Peyer's patch (tissue), 4 donors: Measurements from ENCODE around the gene CCM2. TPM values are rescaled to one million over a fixed set of nuclear protein-coding genes. Genes with fewer than 3 reads are reported as not detected.

Source experiments
- DNase-seq, 3 donors: peaks; one replicate each; pipeline ENCODE4 v3.0.0-alpha.2; 2017 to 2019
- H3K27ac ChIP-seq, 4 donors: fragments of 200-600 bp; sonication (generic); one replicate each; pipeline ENCODE4 v1.5.1; 2016 to 2019
- H3K27me3 ChIP-seq, 2 donors: fragments of 200-600 bp; sonication (generic); one replicate each; pipeline ENCODE4 v1.5.1; 2019
- H3K36me3 ChIP-seq, 3 donors: fragments of 200-600 bp; sonication (generic); one replicate each; pipeline ENCODE4 v1.5.1; 2016 to 2019
- H3K4me1 ChIP-seq, 4 donors: fragments of 200-600 bp; sonication (generic); one replicate each; pipeline ENCODE4 v1.5.1; 2016 to 2019
- H3K4me3 ChIP-seq, 4 donors: fragments of 200-600 bp; sonication (generic); 1 replicate in 3 of 4; 2 replicates in 1 of 4; pipeline ENCODE4 v1.5.1; 2016 to 2019; ENCODE audit warnings: mild to moderate bottlenecking in 1 of 4
- H3K9me3 ChIP-seq, 4 donors: fragments of 200-600 bp; sonication (generic); one replicate each; pipeline ENCODE4 v1.5.1; 2016 to 2019; ENCODE audit warnings: mild to moderate bottlenecking in 1 of 4
- POLR2A ChIP-seq, 2 donors: fragments of 450-650 bp; IDR thresholded peaks; one replicate each; pipeline ENCODE4 v1.5.1; 2017; ENCODE audit warnings: antibody characterized with exemption in 2 of 2, mild to moderate bottlenecking in 2 of 2, moderate library complexity in 2 of 2
- total RNA-seq, 4 donors: library from RNA; depleted of rRNA; stranded (reverse); fragments of >200 nt; gene quantifications; one replicate each; pipeline ENCODE4 v1.1.0, GENCODE V29; 2016
- TF ChIP-seq, protein P1 (sequence below), 6 experiments: fragments of 450-650 bp in 4 of 6; fragments of 200-600 bp in 2 of 6; sonication (generic) in 1 of 6; IDR thresholded peaks; one replicate each; pipeline ENCODE4 v1.5.1; 2017 to 2019; ENCODE audit warnings: antibody characterized with exemption in 6 of 6, mild to moderate bottlenecking in 3 of 6, moderate library complexity in 1 of 6

The CCM2 gene
- total RNA-seq, 4 donors from 2014 or later = 23.3 to 49.5 (median 32.5) TPM

DNA sequence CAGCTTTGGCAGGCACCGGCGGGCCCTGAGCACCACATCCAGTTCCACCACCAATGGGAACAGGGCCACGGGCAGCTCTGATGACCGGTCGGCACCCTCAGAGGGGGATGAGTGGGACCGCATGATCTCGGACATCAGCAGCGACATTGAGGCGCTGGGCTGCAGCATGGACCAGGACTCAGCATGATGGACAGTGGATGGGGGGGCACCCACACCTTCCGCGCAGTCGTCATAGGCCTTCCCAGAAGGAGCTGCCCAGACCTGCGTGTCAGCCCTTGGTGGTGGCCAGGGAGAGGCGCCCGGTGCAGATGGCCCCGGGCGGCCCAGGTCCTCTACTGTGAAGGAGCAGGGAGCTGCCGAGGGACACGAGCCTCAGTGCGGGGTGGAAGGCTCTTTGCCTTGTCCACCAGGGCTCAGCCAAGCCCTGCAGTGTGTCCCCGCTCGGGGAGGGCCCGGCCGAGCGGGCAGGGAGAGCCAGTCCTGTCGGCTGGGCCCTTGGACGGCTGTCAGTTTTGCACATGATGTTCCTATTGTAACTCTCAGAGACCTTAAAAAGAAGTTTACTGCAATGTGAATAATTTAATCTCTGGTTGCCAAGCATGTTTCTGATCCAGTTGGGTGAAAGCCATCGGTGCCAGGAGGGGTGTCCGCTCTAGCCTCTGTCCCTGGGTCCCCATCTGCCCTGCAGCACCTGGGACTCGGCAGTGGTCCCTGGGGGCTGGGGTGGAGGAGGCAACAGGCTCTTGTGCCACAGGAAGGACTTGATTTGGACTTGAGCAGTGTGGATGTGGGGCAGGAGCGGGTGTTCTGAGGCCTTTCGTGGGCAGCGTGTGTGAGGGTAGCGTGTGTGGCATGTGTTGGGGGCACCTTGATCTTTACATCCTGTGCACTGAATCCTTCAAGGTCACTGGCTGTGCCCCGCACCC, 76.1 kb downstream of the CCM2 start:
- Histone ChIP-seq H3K4me3 (no peak overlapping the region), H3K27ac (no peak overlapping the region), H3K9me3 (no peaks in the 10 kb centered on the region), H3K36me3 (peaks cover 0 to 61% (median 0%) of the 10 kb centered on the region in 3 donors), H3K4me1 (no peaks in the 10 kb centered on the region), H3K27me3 (no peaks in the 10 kb centered on the region)
- TF ChIP-seq, protein P1, sequence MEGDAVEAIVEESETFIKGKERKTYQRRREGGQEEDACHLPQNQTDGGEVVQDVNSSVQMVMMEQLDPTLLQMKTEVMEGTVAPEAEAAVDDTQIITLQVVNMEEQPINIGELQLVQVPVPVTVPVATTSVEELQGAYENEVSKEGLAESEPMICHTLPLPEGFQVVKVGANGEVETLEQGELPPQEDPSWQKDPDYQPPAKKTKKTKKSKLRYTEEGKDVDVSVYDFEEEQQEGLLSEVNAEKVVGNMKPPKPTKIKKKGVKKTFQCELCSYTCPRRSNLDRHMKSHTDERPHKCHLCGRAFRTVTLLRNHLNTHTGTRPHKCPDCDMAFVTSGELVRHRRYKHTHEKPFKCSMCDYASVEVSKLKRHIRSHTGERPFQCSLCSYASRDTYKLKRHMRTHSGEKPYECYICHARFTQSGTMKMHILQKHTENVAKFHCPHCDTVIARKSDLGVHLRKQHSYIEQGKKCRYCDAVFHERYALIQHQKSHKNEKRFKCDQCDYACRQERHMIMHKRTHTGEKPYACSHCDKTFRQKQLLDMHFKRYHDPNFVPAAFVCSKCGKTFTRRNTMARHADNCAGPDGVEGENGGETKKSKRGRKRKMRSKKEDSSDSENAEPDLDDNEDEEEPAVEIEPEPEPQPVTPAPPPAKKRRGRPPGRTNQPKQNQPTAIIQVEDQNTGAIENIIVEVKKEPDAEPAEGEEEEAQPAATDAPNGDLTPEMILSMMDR (IDR thresholded peaks at IDR 0.05) = no peak
- TF ChIP-seq POLR2A (IDR thresholded peaks at IDR 0.05) = no peak
- DNase-seq = peak in 1 of 3 donors; percentile 41

DNA sequence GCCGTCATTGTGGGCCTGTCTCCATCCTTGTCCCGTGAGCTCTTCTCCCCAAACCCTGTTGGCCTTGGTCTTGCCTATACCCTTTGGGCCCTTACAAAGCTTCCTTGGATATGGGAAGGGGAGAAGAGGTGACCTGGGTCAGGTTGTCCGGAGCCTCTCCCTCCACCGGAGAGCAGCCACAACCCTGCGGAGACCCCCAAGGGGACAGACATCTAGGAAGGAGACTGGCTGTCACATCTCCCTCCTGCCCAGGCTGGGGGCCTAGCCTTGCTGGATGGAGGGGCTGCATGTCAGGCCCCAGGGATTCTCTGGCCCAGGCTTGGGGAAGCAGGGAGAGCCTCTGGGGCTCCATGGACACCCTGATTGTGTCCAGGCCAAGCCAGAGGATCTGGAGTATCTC, 76.9 kb downstream of the CCM2 start:
- Histone ChIP-seq H3K4me1 (no peaks in the 10 kb centered on the region), H3K27me3 (no peaks in the 10 kb centered on the region), H3K9me3 (no peaks in the 10 kb centered on the region), H3K36me3 (peaks cover 0 to 53% (median 0%) of the 10 kb centered on the region in 3 donors), H3K4me3 (no peak overlapping the region), H3K27ac (no peak overlapping the region)
- DNase-seq = peak in 1 of 3 donors; percentile 28
- TF ChIP-seq POLR2A (IDR thresholded peaks at IDR 0.05) = no peak
- TF ChIP-seq, protein P1 (IDR thresholded peaks at IDR 0.05) = no peak

DNA sequence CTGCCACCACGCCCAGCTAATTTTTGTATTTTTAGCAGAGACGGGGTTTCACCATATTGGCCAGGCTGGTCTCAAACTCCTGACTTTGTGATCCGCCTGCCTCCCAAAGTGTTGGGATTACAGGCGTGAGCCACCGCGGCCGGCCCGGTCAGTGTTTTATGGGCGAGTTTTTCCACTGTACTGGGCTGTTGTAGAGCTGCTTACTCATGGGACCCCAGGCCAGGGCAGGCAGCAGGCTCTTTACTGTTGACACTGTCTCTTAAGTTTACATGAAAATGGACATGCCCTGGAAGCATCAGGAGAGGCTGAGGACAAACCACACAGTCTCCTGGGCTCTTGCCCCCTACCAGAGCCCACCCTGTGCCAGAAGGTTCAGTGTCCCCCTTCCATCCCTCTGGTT, 77.6 kb downstream of the CCM2 start:
- Histone ChIP-seq H3K4me3 (no peak overlapping the region), H3K27ac (no peak overlapping the region), H3K36me3 (peaks cover 0 to 46% (median 0%) of the 10 kb centered on the region in 3 donors), H3K27me3 (no peaks in the 10 kb centered on the region), H3K9me3 (no peaks in the 10 kb centered on the region), H3K4me1 (no peaks in the 10 kb centered on the region)
- no peak for TF ChIP-seq POLR2A (IDR thresholded peaks at IDR 0.05)
- TF ChIP-seq, protein P1 (IDR thresholded peaks at IDR 0.05) = no peak
- peak in 1 of 3 donors; percentile 10 for DNase-seq

DNA sequence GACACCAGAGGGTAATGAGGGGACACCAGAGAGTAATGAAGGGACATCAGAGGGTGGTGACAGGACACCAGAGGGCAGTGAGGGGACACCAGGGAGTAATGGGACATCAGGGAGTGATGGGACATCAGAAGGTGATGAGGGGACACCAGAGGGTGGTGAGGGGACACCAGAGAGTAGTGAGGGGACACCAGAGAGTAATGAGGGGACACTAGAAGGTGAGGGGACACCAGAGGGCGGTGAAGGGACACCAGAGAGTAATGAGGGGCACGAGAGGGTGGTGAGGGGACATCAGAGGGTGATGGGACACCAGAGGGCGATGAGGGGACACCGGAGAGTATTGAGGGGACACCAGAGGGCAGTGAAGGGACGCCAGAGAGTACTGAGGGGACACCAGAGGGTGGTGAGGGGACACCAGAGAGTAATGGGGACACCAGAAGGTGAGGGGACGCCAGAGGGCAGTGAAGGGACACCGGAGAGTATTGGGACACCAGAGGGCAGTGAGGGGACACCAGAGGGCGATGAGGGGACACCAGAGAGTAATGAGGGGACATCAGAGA, 78.2 kb downstream of the CCM2 start:
- peak in 1 of 3 donors; percentile 40 for DNase-seq
- TF ChIP-seq POLR2A (IDR thresholded peaks at IDR 0.05) = no peak
- TF ChIP-seq, protein P1 (IDR thresholded peaks at IDR 0.05) = no peak
- Histone ChIP-seq H3K4me1 (no peaks in the 10 kb centered on the region), H3K27me3 (no peaks in the 10 kb centered on the region), H3K36me3 (peaks cover 0 to 40% (median 0%) of the 10 kb centered on the region in 3 donors), H3K9me3 (no peaks in the 10 kb centered on the region), H3K4me3 (no peak overlapping the region), H3K27ac (no peak overlapping the region)

DNA sequence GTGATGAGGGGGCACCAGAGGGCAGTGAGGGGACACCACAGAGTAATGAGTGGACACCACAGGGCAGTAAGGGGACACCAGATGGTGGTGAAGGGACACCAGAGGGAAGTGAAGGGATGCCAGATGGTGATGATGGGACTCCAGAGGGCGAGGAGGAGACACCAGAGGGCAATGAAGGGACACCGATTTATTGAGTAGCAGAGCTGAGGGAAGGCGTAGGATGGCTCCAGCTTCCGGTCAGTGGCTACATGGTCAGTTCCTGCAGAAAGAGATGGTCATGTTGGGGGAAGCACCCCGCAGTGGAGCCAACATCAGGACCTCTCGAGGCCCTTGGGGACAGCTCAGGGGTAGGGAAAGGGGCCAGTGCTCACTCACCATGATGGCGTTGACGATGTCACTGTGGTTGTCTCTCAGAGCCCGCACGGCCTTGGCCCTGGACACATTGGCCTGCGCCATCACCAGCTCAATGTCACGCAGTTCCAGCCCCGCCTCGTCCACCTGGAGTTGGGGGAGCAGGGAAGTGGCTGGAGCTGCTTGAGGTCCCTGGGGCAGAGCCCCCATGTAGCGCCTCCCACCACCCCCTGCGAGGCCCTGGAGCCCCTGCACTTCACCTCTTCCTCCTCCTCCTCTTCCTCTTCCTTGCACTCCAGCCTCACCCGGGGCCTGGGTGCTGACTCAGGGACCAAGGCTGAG, 80.4 kb downstream of the CCM2 start:
- Histone ChIP-seq H3K36me3 (peaks cover 0 to 18% (median 0%) of the 10 kb centered on the region in 3 donors), H3K4me1 (no peaks in the 10 kb centered on the region), H3K27me3 (no peaks in the 10 kb centered on the region), H3K27ac (no peak overlapping the region), H3K9me3 (no peaks in the 10 kb centered on the region), H3K4me3 (no peak overlapping the region)
- TF ChIP-seq, protein P1 (IDR thresholded peaks at IDR 0.05) = no peak
- no peak for TF ChIP-seq POLR2A (IDR thresholded peaks at IDR 0.05)
- peak in 1 of 3 donors; percentile 42 for DNase-seq
